ENCODE data around the gene ERF.
"Not testable (repeated sequence)": the region's sequence is repeated elsewhere in the genome, so short reads cannot be mapped to it uniquely, and the experiment has no call there.

ERF gene

DNA sequence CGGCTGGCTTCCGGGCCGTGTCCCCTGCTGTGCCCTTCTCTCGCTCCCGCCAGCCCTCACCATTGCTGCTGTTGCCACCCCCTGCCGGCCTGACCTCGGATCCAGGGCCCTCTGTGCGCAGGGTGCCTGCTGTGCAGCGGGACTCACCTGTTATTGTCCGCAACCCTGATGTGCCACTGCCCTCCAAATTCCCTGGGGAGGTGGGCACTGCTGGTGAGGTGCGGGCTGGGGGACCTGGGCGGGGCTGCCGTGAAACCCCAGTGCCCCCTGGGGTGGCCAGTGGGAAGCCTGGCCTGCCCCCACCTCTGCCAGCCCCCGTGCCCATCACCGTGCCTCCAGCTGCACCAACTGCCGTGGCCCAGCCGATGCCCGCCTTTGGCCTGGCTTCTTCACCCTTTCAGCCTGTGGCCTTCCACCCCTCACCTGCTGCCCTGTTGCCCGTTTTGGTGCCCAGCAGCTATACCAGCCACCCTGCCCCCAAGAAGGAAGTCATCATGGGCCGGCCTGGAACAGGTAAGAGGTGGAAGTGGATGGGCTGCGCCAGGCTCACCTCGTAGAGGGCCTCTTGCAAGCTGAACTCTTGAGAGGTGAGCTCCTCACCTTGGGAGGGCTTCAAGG lies 19.2 kb upstream of the ERF start:
- no peak for DNase-seq

DNA sequence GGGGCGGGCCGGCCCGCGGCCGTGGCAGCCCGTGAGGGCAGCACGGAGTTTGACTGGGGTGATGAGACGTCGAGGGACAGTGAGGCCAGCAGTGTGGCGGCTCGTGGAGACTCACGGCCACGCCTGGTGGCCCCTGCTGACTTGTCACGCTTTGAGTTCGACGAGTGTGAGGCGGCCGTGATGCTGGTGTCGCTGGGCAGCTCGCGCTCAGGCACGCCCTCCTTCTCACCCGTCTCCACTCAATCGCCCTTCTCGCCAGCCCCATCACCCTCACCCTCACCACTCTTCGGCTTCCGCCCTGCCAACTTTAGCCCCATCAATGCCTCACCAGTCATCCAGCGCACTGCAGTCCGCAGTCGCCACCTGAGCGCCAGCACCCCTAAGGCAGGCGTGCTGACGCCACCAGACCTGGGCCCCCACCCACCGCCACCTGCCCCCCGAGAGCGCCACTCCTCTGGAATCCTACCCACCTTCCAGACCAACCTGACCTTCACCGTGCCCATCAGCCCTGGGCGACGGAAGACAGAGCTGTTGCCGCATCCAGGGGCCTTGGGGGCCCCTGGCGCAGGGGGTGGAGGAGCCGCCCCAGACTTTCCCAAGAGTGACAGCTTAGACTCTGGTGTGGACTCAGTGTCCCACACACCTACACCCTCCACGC lies 18.6 kb upstream of the ERF start:
- no peak for DNase-seq

GRCh38 chr19:42272989-42273406 lies 18.1 kb upstream of the ERF start:
- DNase-seq: no peak

GRCh38 chr19:42272535-42272897 lies 17.6 kb upstream of the ERF start:
- no peak for DNase-seq

DNA sequence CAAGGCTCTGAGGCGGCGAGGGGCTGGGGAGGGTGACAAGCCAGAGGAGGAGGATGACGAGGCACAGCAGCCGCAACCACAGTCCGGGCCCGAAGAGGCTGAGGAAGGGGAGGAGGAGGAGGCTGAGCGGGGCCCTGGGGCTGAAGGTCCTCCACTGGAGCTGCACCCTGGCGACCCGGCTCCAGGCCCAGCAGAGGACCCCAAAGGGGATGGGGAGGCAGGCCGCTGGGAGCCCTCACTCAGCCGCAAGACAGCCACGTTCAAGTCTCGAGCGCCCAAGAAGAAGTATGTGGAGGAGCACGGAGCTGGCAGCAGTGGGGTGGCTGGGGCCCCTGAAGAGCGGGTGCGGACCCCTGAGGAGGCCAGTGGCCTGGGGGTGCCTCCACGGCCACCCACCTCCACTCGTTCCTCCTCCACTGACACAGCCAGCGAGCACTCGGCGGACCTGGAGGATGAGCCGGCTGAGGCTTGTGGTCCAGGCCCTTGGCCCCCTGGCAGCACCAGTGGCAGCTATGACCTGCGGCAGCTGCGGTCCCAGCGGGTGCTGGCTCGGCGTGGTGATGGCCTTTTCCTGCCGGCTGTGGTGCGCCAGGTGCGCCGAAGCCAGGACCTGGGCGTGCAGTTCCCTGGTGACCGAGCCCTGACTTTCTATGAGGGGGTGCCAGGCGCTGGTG lies 17.1 kb upstream of the ERF start:
- no peak for DNase-seq

DNA sequence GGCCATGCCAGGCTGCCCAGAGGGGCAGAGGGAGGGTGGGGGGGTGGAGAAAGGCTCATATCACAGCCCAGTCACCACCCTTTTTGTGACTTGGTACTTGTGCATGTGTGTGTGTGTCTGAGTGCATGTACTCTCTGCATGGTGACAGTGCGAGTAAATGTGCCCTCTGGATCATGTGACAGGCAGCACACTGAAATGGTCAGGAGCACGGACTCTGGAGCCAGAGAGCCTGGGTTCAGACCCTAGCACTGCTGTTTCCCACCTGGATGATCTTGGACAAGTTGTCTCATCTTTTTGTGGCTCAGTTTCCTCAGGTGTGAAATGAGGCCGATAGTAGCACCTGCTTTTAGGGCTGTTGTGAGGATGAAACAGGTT lies 16.1 kb upstream of the ERF start:
- no peak for DNase-seq

DNA sequence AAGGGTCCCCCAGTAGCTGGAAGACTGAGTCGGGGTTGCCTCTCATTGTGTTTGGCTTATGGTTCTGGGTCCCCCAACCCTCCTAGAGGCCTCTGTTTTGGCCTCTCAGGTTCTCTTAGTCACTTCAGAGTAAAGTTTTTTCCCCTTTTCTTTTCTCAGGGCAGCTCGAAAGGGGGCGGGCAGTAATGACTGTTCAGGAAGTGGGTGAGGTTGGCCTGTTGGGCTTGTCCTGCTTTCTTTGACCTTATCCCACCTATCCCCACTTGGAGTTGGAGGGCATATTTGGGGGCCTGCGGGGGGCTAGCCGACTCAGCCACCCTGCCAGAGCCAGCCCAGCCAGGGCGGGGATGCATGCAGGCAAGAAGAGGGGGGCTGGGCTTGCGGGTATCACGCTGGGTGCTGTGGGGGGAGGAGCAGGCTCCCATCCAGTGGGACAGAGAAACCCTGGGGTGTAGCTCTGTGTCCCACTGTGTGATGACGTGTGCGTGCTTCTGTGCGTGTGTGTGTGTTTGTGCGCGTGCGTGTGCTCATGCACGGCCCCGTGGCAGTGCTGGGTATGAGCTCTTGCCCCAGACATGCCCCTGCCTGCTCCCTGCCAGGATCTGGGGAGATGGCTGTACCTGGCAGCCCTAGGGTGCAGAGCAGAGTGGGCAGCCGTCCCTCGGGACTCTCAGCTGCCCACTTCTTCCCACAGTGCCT lies 15.6 kb upstream of the ERF start:
- peak; percentile 58 to 68 for DNase-seq

GRCh38 chr19:42269478-42270345 lies 14.8 kb upstream of the ERF start:
- no peak for DNase-seq

DNA sequence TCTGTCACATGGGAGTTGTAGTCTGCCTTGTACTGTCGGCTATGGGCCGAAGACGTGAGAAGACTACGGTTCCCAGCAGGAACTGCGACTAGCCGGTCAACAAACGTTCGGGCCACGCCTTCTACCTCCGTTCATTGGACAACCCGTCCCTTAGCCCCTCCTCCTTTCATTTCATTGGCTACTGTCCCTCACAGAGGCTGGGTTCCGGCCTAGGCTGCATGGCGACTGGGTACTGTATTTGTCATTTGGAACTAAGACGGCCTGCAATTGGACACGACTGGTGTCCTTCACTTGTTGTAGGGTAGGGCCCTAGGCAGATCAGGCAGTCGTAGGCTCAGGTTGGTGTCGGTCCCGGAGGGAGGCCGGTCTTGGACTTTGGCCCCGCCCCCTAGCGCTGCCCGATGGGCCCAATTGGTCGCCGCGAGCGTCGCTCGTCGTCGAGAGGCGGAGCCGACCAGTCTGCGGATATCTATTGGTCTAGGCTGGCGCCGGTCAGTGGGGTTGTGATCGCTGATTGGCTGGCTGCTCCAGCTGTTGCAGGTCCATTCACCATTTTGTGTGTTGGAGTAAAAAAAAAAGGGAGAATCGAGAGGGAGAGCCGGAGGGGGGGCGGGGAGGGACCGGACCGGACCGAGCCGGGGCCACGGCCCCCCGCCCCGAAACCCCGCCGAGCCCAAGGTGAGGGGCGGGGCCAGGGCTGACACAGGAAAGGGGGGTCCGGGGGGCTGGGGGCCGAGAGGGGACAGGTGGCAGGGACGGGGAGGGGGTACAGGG lies 14.0 kb upstream of the ERF start, which contains the start of gene CIC:
Gene CIC (plus strand): TSS at position 549 of the 774 bp plus-strand sequence. CDS start 2,532 bp downstream, outside the sequence.
- DNase-seq: peak; percentile 100

DNA sequence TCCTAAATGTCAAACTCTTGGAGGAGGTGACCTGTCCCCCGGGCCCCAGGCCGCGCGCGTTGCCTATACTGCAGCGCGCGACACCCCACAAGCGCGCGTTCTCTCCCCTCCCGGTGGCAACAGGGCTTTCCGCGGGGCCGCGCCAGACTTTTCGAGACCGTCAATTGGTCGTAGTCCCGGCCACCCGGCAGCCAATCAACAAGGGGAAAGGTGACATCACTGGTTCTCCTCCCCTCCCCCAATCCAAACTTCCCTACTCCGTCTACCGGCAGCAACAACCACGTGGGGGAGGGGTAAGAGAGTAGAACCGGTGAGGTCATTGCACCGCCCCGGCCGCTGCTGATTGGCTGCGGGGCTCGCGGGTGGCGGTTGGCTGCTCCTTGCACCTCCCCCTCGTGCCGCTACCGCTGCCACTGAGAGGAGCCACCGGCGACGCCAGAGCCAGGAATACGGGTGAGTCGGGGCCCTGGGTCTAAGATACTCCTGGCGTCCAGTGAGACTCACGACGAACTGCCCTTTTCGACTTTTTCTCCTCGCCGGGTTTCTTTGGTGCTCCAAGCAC lies 13.3 kb upstream of the ERF start:
- DNase-seq: peak; percentile 99 to 100

GRCh38 chr19:42267644-42268141 lies 12.8 kb upstream of the ERF start:
- DNase-seq: peak in 1 of 2 experiments; percentile 34

DNA sequence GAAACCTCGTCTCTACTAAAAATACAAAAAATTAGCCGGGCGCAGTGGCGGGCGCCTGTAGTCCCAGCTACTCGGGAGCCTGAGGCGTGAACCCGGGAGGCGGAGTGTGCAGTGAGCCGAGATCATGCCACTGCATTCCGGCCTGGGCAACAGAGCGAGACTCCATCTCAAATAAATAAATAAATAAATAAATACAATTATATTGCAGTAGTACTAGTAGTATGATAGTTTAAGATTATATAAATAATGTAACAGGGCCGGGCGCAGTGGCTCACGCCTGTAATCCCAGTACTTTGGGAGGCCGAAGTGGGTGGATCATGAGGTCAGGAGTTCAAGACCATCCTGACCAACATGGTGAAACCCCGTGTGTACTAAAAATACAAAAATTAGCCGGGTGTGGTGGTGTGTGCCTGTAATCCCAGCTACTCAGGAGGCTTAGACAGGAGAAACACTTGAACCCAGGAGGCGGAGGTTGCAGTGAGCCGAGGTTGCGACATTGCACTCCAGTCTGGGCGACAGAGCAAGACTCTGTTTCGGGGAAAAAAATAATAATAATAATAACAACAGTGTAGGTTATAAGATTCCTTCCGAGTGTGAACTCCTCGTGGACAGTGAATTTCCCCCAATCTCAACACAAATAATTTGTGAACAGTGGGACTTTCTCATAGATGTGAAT lies 12.1 kb upstream of the ERF start:
- not testable (repeated sequence) for DNase-seq

- DNase-seq: not testable (repeated sequence)
Measured at GRCh38 chr19:42266105-42266504, 11.2 kb upstream of the ERF start.

DNA sequence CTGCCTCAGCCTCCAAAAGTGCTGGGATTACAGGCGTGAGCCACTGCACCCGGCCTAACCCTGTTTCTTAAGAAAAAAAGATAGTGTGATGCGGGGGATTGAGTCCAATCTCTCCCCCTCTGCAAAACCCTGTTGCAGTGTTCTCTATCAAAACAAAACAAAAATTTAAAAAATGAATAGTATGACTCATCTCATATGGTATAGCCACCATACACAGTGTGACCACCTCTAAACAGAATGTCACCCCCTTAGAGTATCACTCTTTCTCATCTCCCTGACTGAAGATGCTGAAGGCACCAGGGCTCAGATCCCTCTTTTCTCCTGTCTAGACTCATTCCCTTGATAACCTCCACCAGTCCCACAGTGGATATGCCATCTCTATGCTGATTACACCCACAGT lies 6.8 kb upstream of the ERF start:
- DNase-seq: no peak

DNA sequence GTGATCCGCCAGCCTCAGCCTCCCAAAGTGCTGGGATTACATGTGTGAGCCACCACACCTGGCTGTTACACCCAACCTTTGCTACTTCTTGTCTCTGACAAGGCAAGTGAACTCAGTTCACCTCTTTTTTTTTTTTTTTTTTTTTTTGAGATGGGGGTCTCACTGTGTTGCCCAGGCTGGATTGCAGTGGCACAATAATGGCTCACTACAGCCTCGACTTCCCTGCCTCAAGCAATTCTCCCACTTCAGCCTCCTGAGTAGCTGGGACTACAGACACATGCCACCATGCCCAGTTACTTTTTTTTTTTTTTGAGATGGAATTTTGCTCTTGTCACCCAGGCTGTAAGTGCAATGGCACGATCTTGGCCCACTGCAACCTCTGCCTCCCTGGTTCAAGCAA lies 2.9 kb upstream of the ERF start:
- DNase-seq: not testable (repeated sequence)

- peak in 1 of 2 experiments; percentile 23 for DNase-seq
Measured at GRCh38 chr19:42255766-42256745, 1.1 kb upstream of the ERF start.

DNA sequence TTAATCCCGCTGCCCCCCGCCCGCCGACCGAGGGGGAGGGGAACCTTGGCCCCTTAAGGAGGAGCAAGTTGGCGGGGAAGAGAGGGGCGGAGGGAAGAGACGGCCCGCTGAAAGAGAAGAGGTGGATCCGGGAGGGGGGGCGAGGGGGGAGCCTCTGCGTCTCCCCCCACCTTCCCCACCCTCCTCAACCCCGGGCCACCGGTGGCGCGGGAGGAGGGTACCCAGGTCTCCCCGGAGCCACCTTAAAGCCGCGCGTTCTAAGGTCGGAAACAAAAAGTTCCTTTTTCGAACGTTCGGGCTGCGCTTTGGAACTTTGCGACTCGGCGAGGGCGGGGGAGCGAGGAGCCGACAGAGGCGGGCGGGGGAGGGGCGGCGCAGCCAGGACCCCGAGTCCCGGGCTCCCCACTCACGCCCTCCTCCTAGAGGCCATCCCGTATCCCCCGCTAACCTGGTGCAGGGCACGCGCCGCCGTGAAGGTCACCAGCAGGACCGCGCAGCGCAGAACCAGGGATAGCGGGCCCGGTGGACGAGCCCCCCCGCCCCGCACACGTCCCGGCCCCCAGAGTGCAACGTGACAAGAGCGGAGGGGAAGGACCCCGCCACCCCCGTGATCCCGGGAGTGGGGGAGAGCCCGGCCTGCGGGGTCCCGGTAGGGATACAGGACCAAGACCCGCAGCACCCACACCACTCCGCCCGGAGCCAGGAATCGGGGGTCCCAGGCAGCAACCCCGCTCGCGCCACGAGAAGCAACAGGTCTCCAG lies 659 bp downstream of the ERF start:
- peak; percentile 60 to 78 for DNase-seq
